ENCODE data around the gene AGAP3. TPM values are rescaled to one million over a fixed set of nuclear protein-coding genes. Genes with fewer than 3 reads are reported as not detected.

AGAP3 gene
- polyA plus RNA-seq, 4 donors: 56.0 to 71.1 (median 63.4) TPM

GRCh38 chr7:151133266-151133985 is 47.2 kb downstream of the AGAP3 start:
- DNase-seq (ENCODE audit: low read depth in 4 of 4, low spot score in 3 of 4): no peak

- no peak for DNase-seq (ENCODE audit: low read depth in 4 of 4, low spot score in 3 of 4)
These were observed 47.9 kb downstream of the AGAP3 start for GRCh38 chr7:151133986-151134742.

GRCh38 chr7:151134743-151135524 is 48.7 kb downstream of the AGAP3 start:
- no peak for DNase-seq (ENCODE audit: low read depth in 4 of 4, low spot score in 3 of 4)

- DNase-seq (ENCODE audit: low read depth in 4 of 4, low spot score in 3 of 4): no peak
These were observed 49.2 kb downstream of the AGAP3 start for GRCh38 chr7:151135525-151135845.

GRCh38 chr7:151135866-151136843 is 49.9 kb downstream of the AGAP3 start:
- no peak for DNase-seq (ENCODE audit: low read depth in 4 of 4, low spot score in 3 of 4)

GRCh38 chr7:151137076-151137675 is 50.9 kb downstream of the AGAP3 start:
- no peak for DNase-seq (ENCODE audit: low read depth in 4 of 4, low spot score in 3 of 4)

GRCh38 chr7:151137791-151138152 is 51.5 kb downstream of the AGAP3 start:
- no peak for DNase-seq (ENCODE audit: low read depth in 4 of 4, low spot score in 3 of 4)

- no peak for DNase-seq (ENCODE audit: low read depth in 4 of 4, low spot score in 3 of 4)
These were observed 52.0 kb downstream of the AGAP3 start for GRCh38 chr7:151138153-151138851.

- no peak for DNase-seq (ENCODE audit: low read depth in 4 of 4, low spot score in 3 of 4)
These were observed 53.0 kb downstream of the AGAP3 start for GRCh38 chr7:151139071-151139790.

GRCh38 chr7:151139791-151140190 is 53.5 kb downstream of the AGAP3 start:
- no peak for DNase-seq (ENCODE audit: low read depth in 4 of 4, low spot score in 3 of 4)

GRCh38 chr7:151140826-151141225 is 54.6 kb downstream of the AGAP3 start:
- no peak for DNase-seq (ENCODE audit: low read depth in 4 of 4, low spot score in 3 of 4)

- no peak for DNase-seq (ENCODE audit: low read depth in 4 of 4, low spot score in 3 of 4)
These were observed 55.1 kb downstream of the AGAP3 start for GRCh38 chr7:151141311-151141854.

- DNase-seq (ENCODE audit: low read depth in 4 of 4, low spot score in 3 of 4): no peak
These were observed 55.8 kb downstream of the AGAP3 start for GRCh38 chr7:151141855-151142685.

- DNase-seq (ENCODE audit: low read depth in 4 of 4, low spot score in 3 of 4): no peak
These were observed 56.4 kb downstream of the AGAP3 start for GRCh38 chr7:151142686-151143040.

- DNase-seq (ENCODE audit: low read depth in 4 of 4, low spot score in 3 of 4): no peak
These were observed 57.2 kb downstream of the AGAP3 start for GRCh38 chr7:151143261-151144015.

GRCh38 chr7:151144387-151144786 is 58.1 kb downstream of the AGAP3 start:
- DNase-seq (ENCODE audit: low read depth in 4 of 4, low spot score in 3 of 4): no peak

- no peak for DNase-seq (ENCODE audit: low read depth in 4 of 4, low spot score in 3 of 4)
These were observed 60.5 kb downstream of the AGAP3 start for GRCh38 chr7:151146761-151147160.
